Spleen (tissue), 11 donors: ENCODE results near the gene OR4N5. TPM values are rescaled to one million over a fixed set of nuclear protein-coding genes. Genes with fewer than 3 reads are reported as not detected.
"Not testable (repeated sequence)": the region's sequence is repeated elsewhere in the genome, so short reads cannot be mapped to it uniquely, and the experiment has no call there.

Experiments
- DNase-seq: peaks from one replicate; pipeline ENCODE4 v3.0.0-alpha.2; 2020
- H3K27ac ChIP-seq, 8 donors: fragments of 200-600 bp; sonication (generic) in 7 of 8; 1 replicate in 4 of 8; 2 replicates in 4 of 8; pipeline versions ENCODE4 v1.5.0 to v1.8.0; 2016 to 2021; ENCODE audit warnings: inconsistent platforms in 4 of 8, mild to moderate bottlenecking in 4 of 8, moderate library complexity in 1 of 8
- H3K27me3 ChIP-seq, 7 donors: fragments of 200-600 bp; sonication (generic) in 6 of 7; replicated peaks in 1 of 7; 1 replicate in 4 of 7; 2 replicates in 3 of 7; pipeline versions ENCODE4 v1.5.0 to v1.8.0; 2016 to 2021; ENCODE audit warnings: inconsistent platforms in 3 of 7, mild to moderate bottlenecking in 1 of 7
- H3K36me3 ChIP-seq, 6 donors: fragments of 200-600 bp; sonication (generic) in 5 of 6; 1 replicate in 4 of 6; 2 replicates in 2 of 6; pipeline versions ENCODE4 v1.5.0 to v1.8.0; 2016 to 2021; ENCODE audit warnings: inconsistent platforms in 2 of 6
- H3K4me1 ChIP-seq, 6 donors: fragments of 200-600 bp; sonication (generic) in 5 of 6; 1 replicate in 3 of 6; 2 replicates in 3 of 6; pipeline versions ENCODE4 v1.5.0 to v1.8.0; 2016 to 2021; ENCODE audit warnings: inconsistent platforms in 3 of 6
- H3K4me3 ChIP-seq, 8 donors: fragments of 200-600 bp; sonication (generic) in 7 of 8; 1 replicate in 4 of 8; 2 replicates in 4 of 8; pipeline versions ENCODE4 v1.5.0 to v1.8.0; 2016 to 2021; ENCODE audit warnings: inconsistent platforms in 4 of 8, mild to moderate bottlenecking in 4 of 8, moderate library complexity in 2 of 8
- H3K9me3 ChIP-seq, 8 donors: fragments of 200-600 bp; sonication (generic) in 7 of 8; 1 replicate in 4 of 8; 2 replicates in 4 of 8; pipeline versions ENCODE4 v1.5.0 to v1.8.0; 2016 to 2021; ENCODE audit warnings: inconsistent platforms in 4 of 8
- CTCF ChIP-seq, 11 experiments: fragments of 200-600 bp in 7 of 11; fragments of 450-650 bp in 4 of 11; sonication (generic) in 4 of 11; IDR thresholded peaks in 8 of 11; conservative IDR thresholded peaks in 3 of 11; 1 replicate in 7 of 11; 2 replicates in 4 of 11; pipeline versions ENCODE4 v1.4.0 to v1.8.0; 2016 to 2021; ENCODE audit warnings: antibody characterized with exemption in 11 of 11, inconsistent platforms in 4 of 11, mild to moderate bottlenecking in 1 of 11
- POLR2A ChIP-seq, 3 donors: fragments of 450-650 bp; IDR thresholded peaks; one replicate each; pipeline ENCODE4 v1.5.1; 2017; ENCODE audit warnings: antibody characterized with exemption in 3 of 3, mild to moderate bottlenecking in 1 of 3
- POLR2AphosphoS5 ChIP-seq, 3 donors: sonication (generic); formaldehyde crosslinking; IDR thresholded peaks; one replicate each; pipeline ENCODE4 v1.5.1; 2017; ENCODE audit warnings: antibody characterized with exemption in 3 of 3
- WGBS, 5 donors: extraction: QIAGEN DNeasy Blood & Tissue Kit in 3 of 5; methylation state at CpG; one replicate each; pipeline versions ENCODE4 v1.1.5 to v1.1.7; 2013 to 2018; 5-methylcytosine and 5-hydroxymethylcytosine counted together
- intact Hi-C: fragments of 100-400 bp; cut with DNase I; formaldehyde crosslinking; loops from one replicate; pipeline ENCODE4 v1.15.0; 2023; ENCODE audit warnings: low total_unique reads
- polyA plus RNA-seq, 3 donors: library from polyadenylated mRNA; stranded (reverse); fragments of 200-250 nt; gene quantifications; one replicate each; pipeline ENCODE4 v1.2.1, GENCODE V29; 2013
- total RNA-seq, 7 donors: library from RNA; depleted of rRNA in 3 of 7; stranded (reverse); fragments of >200 nt in 3 of 7; fragmentation: NEBNext Ultra II Directional in 4 of 7; extraction: Animal tissue kit (Norgen Biotek cat#: 25700) in 4 of 7; gene quantifications; one replicate each; pipeline versions ENCODE4 v1.1.0 to v1.2.1, GENCODE V29; 2016 to 2021
- donor health status: healthy with polysubstance abuse.
- donor health status: DM: no; HTN: no; CAD: no; lungs with moderate emphysema.
- donor health status: DM: no; HTN: no; CAD: no.
- donor health status: Bipolar disorder and iron deficiency.
- donor health status: healthy.
- donor health status: DM: no; HTN: no; CAD: no.
- donor health status: DM: yes; HTN: yes; CAD: no.

The OR4N5 gene
- total and polyA plus RNA-seq, 10 donors: not detected

GRCh38 chr14:20144820-20145219, 6.2 kb downstream of the OR4N5 start:
- Histone ChIP-seq H3K27me3 (no peaks in the 10 kb centered on the region), H3K4me3 (no peak overlapping the region), H3K4me1 (no peaks in the 10 kb centered on the region), H3K27ac (no peak overlapping the region), H3K9me3 (no peaks in the 10 kb centered on the region), H3K36me3 (no peaks in the 10 kb centered on the region)
- intact Hi-C loops: no loop called here
- no peak for TF ChIP-seq CTCF (IDR thresholded peaks at IDR 0.05 in 8 of 11, conservative IDR thresholded peaks at IDR 0.05 in 3 of 11)
- no peak for TF ChIP-seq POLR2A (IDR thresholded peaks at IDR 0.05)
- TF ChIP-seq POLR2AphosphoS5 (IDR thresholded peaks at IDR 0.05): no peak
- 55 to 66% (median 57%) methylated on average over 1 of the region's 1 CpG for WGBS, 5 donors
- DNase-seq: no peak

- H3K36me3 ChIP-seq: no peaks in the 10 kb centered on the region
- intact Hi-C loops: no loop called here
- H3K27me3 ChIP-seq: no peaks in the 10 kb centered on the region
- H3K27ac ChIP-seq: no peak overlapping the region
- DNase-seq: no peak
- no peak overlapping the region for H3K4me3 ChIP-seq
- H3K9me3 ChIP-seq: peaks cover 5 to 44% (median 36%) of the 10 kb centered on the region in 8 donors
- H3K4me1 ChIP-seq: no peaks in the 10 kb centered on the region
- TF ChIP-seq POLR2A (IDR thresholded peaks at IDR 0.05) (no peak), POLR2AphosphoS5 (IDR thresholded peaks at IDR 0.05) (no peak), CTCF (IDR thresholded peaks at IDR 0.05 in 8 of 11, conservative IDR thresholded peaks at IDR 0.05 in 3 of 11) (no peak)
Observed at GRCh38 chr14:20164462-20164861, 25.8 kb downstream of the OR4N5 start.

GRCh38 chr14:20167091-20167490, 28.5 kb downstream of the OR4N5 start:
- H3K9me3 ChIP-seq: peaks cover 5 to 38% (median 34%) of the 10 kb centered on the region in 8 donors
- H3K27ac ChIP-seq: no peak overlapping the region
- H3K36me3 ChIP-seq: no peaks in the 10 kb centered on the region
- DNase-seq: no peak
- H3K27me3 ChIP-seq: no peaks in the 10 kb centered on the region
- no peak overlapping the region for H3K4me3 ChIP-seq
- TF ChIP-seq CTCF (IDR thresholded peaks at IDR 0.05 in 8 of 11, conservative IDR thresholded peaks at IDR 0.05 in 3 of 11) (no peak), POLR2AphosphoS5 (IDR thresholded peaks at IDR 0.05) (no peak), POLR2A (IDR thresholded peaks at IDR 0.05) (no peak)
- intact Hi-C loops: no loop called here
- H3K4me1 ChIP-seq: no peaks in the 10 kb centered on the region

- intact Hi-C loops, H3K27ac ChIP-seq, H3K4me1 ChIP-seq, H3K27me3 ChIP-seq, H3K36me3 ChIP-seq, H3K4me3 ChIP-seq, DNase-seq: not testable (repeated sequence)
- peaks cover 2 to 15% (median 12%) of the 10 kb centered on the region in 8 donors for H3K9me3 ChIP-seq
Observed at GRCh38 chr14:20169852-20170251, 31.2 kb downstream of the OR4N5 start.

GRCh38 chr14:20174205-20174604, 35.6 kb downstream of the OR4N5 start:
- H3K4me1 ChIP-seq, H3K27me3 ChIP-seq, DNase-seq, intact Hi-C loops, H3K9me3 ChIP-seq, H3K27ac ChIP-seq, H3K36me3 ChIP-seq, H3K4me3 ChIP-seq: not testable (repeated sequence)
